Loucy (cell line): ENCODE data around the gene CORO1A.
"Not testable (repeated sequence)": the region's sequence is repeated elsewhere in the genome, so short reads cannot be mapped to it uniquely, and the experiment has no call there.

Source experiments
- H2AFZ ChIP-seq: fragments of 200-600 bp; sonication (generic); 2 replicates; pipeline ENCODE4 v1.6.0; 2016; ENCODE audit warnings: antibody characterized with exemption, mild to moderate bottlenecking, low read length, moderate library complexity
- H3F3A ChIP-seq: fragments of 200-600 bp; 2 replicates; pipeline ENCODE4 v1.6.0; 2016; ENCODE audit warnings: antibody characterized with exemption, low read depth, mild to moderate bottlenecking
- H3K27me3 ChIP-seq: fragments of 200-600 bp; sonication (generic); 2 replicates; pipeline ENCODE4 v1.6.1; 2014; ENCODE audit warnings: low read length, mild to moderate bottlenecking; ENCODE audit not compliant: insufficient read depth, poor library complexity, severe bottlenecking
- H3K36me3 ChIP-seq: fragments of 200-600 bp; sonication (generic); 2 replicates; pipeline ENCODE4 v1.6.1; 2016; ENCODE audit warnings: low read length; ENCODE audit not compliant: insufficient read depth
- H3K4me1 ChIP-seq: fragments of 200-600 bp; sonication (generic); 2 replicates; pipeline ENCODE4 v1.5.1; 2014; ENCODE audit warnings: low read length, mild to moderate bottlenecking; ENCODE audit not compliant: insufficient read depth, poor library complexity, severe bottlenecking
- H3K4me2 ChIP-seq: fragments of 200-600 bp; sonication (generic); 2 replicates; pipeline ENCODE4 v1.6.0; 2014; ENCODE audit warnings: antibody characterized with exemption, low read length, low read depth, mild to moderate bottlenecking; ENCODE audit not compliant: poor library complexity, severe bottlenecking
- H3K4me3 ChIP-seq: fragments of 200-600 bp; sonication (generic); 2 replicates; pipeline ENCODE4 v1.5.1; 2014; ENCODE audit warnings: low read length, mild to moderate bottlenecking, mixed read lengths; ENCODE audit not compliant: poor library complexity, severe bottlenecking
- H3K79me2 ChIP-seq: fragments of 200-600 bp; sonication (generic); 2 replicates; pipeline ENCODE4 v1.6.1; 2014; ENCODE audit warnings: low read length; ENCODE audit not compliant: insufficient read depth
- H3K9ac ChIP-seq: fragments of 200-600 bp; sonication (generic); 2 replicates; pipeline ENCODE4 v1.6.0; 2014; ENCODE audit warnings: mild to moderate bottlenecking, low read depth, low read length, moderate library complexity; ENCODE audit not compliant: poor library complexity, severe bottlenecking
- H3K9me2 ChIP-seq: fragments of 200-600 bp; sonication (generic); replicated peaks from 2 replicates; pipeline ENCODE4 v1.6.1; 2016; ENCODE audit warnings: low read depth, low read length, mixed read lengths
- H3K9me3 ChIP-seq: fragments of 200-600 bp; sonication (generic); 2 replicates; pipeline ENCODE4 v1.6.1; 2014; ENCODE audit warnings: mild to moderate bottlenecking, antibody characterized with exemption, low read length, low read depth; ENCODE audit not compliant: insufficient read depth
- H4K20me1 ChIP-seq: fragments of 200-600 bp; sonication (generic); 2 replicates; pipeline ENCODE4 v1.6.0; 2014; ENCODE audit warnings: antibody characterized with exemption, low read length, mild to moderate bottlenecking; ENCODE audit not compliant: insufficient read depth, poor library complexity, severe bottlenecking
- EZH2phosphoT487 ChIP-seq: fragments of 200-600 bp; IDR thresholded peaks from 2 replicates; pipeline ENCODE4 v1.6.1; 2018; ENCODE audit warnings: antibody characterized with exemption, mild to moderate bottlenecking, moderate library complexity, borderline replicate concordance
- TF ChIP-seq, protein P1 (sequence below): fragments of 200-600 bp; sonication (generic); conservative IDR thresholded peaks from 2 replicates; pipeline ENCODE4 v1.5.1; 2014; ENCODE audit warnings: mild to moderate bottlenecking, antibody characterized with exemption, low read length

The CORO1A gene

DNA sequence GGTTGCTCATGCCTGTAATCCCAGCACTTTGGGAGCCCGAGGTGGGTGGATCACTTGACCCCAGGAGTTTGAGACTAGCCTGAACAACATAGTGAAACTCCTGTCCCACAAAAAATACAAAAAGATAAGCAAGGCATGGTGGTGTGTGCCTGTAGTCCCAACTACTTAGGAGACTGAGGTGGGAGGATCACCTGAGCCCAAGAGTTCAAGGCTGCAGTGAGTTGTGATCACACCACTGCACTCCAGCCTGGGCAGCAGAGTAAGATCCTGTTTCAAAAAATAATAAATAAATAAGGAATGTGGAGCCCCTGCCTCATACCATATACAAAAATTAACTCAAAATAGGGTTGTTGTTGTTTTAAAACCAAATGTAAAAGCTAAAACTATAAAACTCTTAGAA, 26.2 kb upstream of the CORO1A start:
- no peak overlapping the region for H3K4me3 ChIP-seq
- no peaks in the 10 kb centered on the region for H3K9me3 ChIP-seq
- H3K36me3 ChIP-seq: no peaks in the 10 kb centered on the region
- H4K20me1 ChIP-seq: no peaks in the 10 kb centered on the region
- H3F3A ChIP-seq: no peaks in the 10 kb centered on the region
- H2AFZ ChIP-seq: no peak overlapping the region
- no peaks in the 10 kb centered on the region for H3K79me2 ChIP-seq
- H3K4me2 ChIP-seq: no peak overlapping the region
- H3K9me2 ChIP-seq: no peaks in the 10 kb centered on the region
- no peak for TF ChIP-seq EZH2phosphoT487
- TF ChIP-seq, protein P1, sequence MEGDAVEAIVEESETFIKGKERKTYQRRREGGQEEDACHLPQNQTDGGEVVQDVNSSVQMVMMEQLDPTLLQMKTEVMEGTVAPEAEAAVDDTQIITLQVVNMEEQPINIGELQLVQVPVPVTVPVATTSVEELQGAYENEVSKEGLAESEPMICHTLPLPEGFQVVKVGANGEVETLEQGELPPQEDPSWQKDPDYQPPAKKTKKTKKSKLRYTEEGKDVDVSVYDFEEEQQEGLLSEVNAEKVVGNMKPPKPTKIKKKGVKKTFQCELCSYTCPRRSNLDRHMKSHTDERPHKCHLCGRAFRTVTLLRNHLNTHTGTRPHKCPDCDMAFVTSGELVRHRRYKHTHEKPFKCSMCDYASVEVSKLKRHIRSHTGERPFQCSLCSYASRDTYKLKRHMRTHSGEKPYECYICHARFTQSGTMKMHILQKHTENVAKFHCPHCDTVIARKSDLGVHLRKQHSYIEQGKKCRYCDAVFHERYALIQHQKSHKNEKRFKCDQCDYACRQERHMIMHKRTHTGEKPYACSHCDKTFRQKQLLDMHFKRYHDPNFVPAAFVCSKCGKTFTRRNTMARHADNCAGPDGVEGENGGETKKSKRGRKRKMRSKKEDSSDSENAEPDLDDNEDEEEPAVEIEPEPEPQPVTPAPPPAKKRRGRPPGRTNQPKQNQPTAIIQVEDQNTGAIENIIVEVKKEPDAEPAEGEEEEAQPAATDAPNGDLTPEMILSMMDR: no peak
- no peaks in the 10 kb centered on the region for H3K4me1 ChIP-seq
- H3K9ac ChIP-seq: no peak overlapping the region
- no peaks in the 10 kb centered on the region for H3K27me3 ChIP-seq

DNA sequence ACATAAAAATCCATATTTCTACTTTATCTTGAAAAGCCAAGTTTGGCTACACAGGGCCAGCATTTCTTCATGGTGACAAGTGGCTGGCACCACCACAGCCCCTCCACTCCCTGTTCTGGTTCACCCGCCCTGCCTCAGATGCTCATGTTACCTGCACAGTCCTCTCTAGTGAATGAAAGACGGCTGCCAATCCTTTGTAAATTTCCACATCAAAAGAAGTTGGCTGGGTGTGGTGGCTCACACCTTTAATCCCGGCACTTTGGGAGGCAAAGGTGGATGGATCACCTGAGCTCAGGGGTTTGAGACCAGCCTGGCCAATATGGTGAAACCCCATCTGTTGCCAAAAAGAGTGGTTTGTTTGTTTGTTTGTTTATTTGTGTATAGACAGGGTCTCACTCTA, 19.9 kb upstream of the CORO1A start:
- TF ChIP-seq, protein P1: no peak
- TF ChIP-seq EZH2phosphoT487: no peak
- Histone ChIP-seq H3K9me2 (no peaks in the 10 kb centered on the region), H2AFZ (no peak overlapping the region), H3K79me2 (no peaks in the 10 kb centered on the region), H3K27me3 (no peaks in the 10 kb centered on the region), H3K9ac (no peak overlapping the region), H3K36me3 (no peaks in the 10 kb centered on the region), H3F3A (no peaks in the 10 kb centered on the region), H3K4me1 (peaks cover 5% of the 10 kb centered on the region), H4K20me1 (no peaks in the 10 kb centered on the region), H3K4me3 (no peak overlapping the region), H3K4me2 (no peak overlapping the region), H3K9me3 (no peaks in the 10 kb centered on the region)

DNA sequence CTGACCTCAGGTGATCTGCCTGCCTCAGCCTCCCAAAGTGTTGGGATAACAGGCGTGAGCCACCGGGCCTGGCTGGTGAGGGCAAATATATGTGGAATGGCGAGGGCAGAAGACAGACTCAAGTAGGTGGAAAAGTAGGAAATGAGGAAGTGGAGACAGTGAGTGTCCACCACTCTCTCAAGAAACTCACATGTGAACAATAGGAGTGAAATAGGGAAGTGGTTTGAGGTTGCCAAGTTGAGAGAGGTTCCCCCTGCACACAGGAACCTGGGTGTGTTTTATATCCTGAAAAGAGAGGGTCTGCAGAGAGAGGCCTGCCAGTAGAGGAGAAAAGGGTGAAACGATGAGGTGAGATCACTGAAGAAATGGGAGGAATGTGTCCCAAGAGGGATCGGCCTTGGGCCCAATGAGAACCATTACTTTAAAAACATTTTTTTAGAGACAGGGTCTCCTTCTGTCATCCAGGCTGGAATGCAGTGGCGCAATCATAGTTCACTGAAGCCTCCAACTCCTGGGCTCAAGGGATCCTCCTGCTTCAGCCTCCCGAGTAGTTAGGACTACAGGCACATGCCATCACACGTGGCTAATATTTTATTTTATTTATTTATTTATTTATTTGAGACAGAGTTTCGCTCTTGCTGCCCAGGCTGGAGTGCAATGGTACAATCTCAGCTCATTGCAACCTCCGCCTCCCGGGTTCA, 17.1 kb upstream of the CORO1A start:
- H2AFZ ChIP-seq: 0 out of 2 replicates have a peak overlapping the region, but pooled peaks have one; percentile 7
- TF ChIP-seq, protein P1: no peak
- no peak for TF ChIP-seq EZH2phosphoT487
- no peaks in the 10 kb centered on the region for H3K36me3 ChIP-seq
- no peaks in the 10 kb centered on the region for H3K9me2 ChIP-seq
- H3K27me3 ChIP-seq: no peaks in the 10 kb centered on the region
- no peak overlapping the region for H3K9ac ChIP-seq
- H3K9me3 ChIP-seq: no peaks in the 10 kb centered on the region
- H3K79me2 ChIP-seq: no peaks in the 10 kb centered on the region
- H3K4me1 ChIP-seq: peaks cover 5% of the 10 kb centered on the region
- no peaks in the 10 kb centered on the region for H3F3A ChIP-seq
- no peak overlapping the region for H3K4me3 ChIP-seq
- no peaks in the 10 kb centered on the region for H4K20me1 ChIP-seq
- H3K4me2 ChIP-seq: no peak overlapping the region

DNA sequence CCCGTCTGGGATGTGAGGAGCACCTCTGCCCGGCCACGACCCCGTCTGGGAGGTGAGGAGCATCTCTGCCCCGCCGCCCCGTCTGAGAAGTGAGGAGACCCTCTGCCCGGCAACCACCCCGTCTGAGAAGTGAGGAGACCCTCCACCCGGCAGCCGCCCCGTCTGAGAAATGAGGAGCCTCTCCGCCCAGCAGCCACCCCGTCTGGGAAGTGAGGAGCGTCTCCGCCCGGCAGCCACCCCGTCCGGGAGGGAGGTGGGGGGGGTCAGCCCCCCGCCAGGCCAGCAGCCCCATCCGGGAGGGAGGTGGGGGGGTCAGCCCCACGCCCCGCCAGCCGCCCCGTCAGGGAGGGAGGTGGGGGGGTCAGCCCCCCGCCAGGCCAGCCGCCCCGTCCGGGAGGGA, 14.7 kb upstream of the CORO1A start:
- H3K4me1 ChIP-seq, H4K20me1 ChIP-seq, H3F3A ChIP-seq, H2AFZ ChIP-seq, H3K79me2 ChIP-seq, H3K9ac ChIP-seq, H3K9me3 ChIP-seq, H3K4me3 ChIP-seq, H3K36me3 ChIP-seq, H3K4me2 ChIP-seq, H3K9me2 ChIP-seq, H3K27me3 ChIP-seq: not testable (repeated sequence)

DNA sequence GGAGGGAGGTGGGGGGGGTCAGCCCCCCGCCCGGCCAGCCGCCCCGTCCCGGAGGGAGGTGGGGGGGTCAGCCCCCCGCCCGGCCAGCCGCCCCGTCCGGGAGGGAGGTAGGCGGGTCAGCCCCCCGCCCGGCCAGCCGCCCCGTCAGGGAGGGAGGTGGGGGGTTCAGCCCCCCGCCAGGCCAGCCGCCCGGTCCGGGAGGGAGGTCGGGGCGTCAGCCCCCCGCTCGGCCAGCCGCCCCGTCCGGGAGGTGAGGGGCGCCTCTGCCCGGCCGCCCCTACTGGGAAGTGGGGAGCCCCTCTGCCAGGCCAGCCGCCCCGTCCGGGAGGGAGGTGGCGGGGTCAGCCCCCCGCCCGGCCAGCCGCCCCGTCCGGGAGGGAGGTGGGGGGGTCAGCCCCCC, 14.0 kb upstream of the CORO1A start:
- not testable (repeated sequence) for H4K20me1 ChIP-seq, H2AFZ ChIP-seq, H3K9me3 ChIP-seq, H3K36me3 ChIP-seq, H3K9me2 ChIP-seq, H3K4me2 ChIP-seq, H3K4me1 ChIP-seq, H3K4me3 ChIP-seq, H3F3A ChIP-seq, H3K27me3 ChIP-seq, H3K9ac ChIP-seq, H3K79me2 ChIP-seq
